Measurements from ENCODE around the gene INPP5E.

The INPP5E gene

GRCh38 chr9:136457326-136457725 is 17.7 kb upstream of the INPP5E start:
- no peaks in the 10 kb centered on the region for H3K9me2 ChIP-seq (replicated peaks; ENCODE audit: insufficient read depth, low read length)
- no peaks in the 10 kb centered on the region for H3F3A ChIP-seq (ENCODE audit: insufficient read depth, low read length)
- no peaks in the 10 kb centered on the region for H3K79me2 ChIP-seq (ENCODE audit: low read length)
- no peak for DNase-seq
- no peaks in the 10 kb centered on the region for H4K20me1 ChIP-seq (ENCODE audit: insufficient read depth, low read length)
- no peak overlapping the region for H2AFZ ChIP-seq (ENCODE audit: low read length)
- no peak overlapping the region for H3K4me2 ChIP-seq (ENCODE audit: low read depth, low read length)
- peaks cover 2% of the 10 kb centered on the region; the same call in 1 of the 2 replicates for H3K36me3 ChIP-seq (replicated peaks; ENCODE audit: insufficient read depth, low read length)
- H3K27ac ChIP-seq (ENCODE audit: low read length), result no peak overlapping the region
- no peak overlapping the region for H3K9ac ChIP-seq (ENCODE audit: low read length)
- TF ChIP-seq, protein P1, sequence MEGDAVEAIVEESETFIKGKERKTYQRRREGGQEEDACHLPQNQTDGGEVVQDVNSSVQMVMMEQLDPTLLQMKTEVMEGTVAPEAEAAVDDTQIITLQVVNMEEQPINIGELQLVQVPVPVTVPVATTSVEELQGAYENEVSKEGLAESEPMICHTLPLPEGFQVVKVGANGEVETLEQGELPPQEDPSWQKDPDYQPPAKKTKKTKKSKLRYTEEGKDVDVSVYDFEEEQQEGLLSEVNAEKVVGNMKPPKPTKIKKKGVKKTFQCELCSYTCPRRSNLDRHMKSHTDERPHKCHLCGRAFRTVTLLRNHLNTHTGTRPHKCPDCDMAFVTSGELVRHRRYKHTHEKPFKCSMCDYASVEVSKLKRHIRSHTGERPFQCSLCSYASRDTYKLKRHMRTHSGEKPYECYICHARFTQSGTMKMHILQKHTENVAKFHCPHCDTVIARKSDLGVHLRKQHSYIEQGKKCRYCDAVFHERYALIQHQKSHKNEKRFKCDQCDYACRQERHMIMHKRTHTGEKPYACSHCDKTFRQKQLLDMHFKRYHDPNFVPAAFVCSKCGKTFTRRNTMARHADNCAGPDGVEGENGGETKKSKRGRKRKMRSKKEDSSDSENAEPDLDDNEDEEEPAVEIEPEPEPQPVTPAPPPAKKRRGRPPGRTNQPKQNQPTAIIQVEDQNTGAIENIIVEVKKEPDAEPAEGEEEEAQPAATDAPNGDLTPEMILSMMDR (IDR thresholded peaks at IDR 0.05; ENCODE audit: low read length), result no peak
- TF ChIP-seq EZH2phosphoT487 (IDR thresholded peaks at IDR 0.05; ENCODE audit: low read length) (no peak), EZH2 (optimal IDR thresholded peaks at IDR 0.05; ENCODE audit: low read depth, low read length) (no peak)
- H3K27me3 ChIP-seq (replicated peaks; ENCODE audit: insufficient read depth, low read length), result no peaks in the 10 kb centered on the region
- no peaks in the 10 kb centered on the region for H3K4me1 ChIP-seq (ENCODE audit: low read length)
- H3K9me3 ChIP-seq (replicated peaks; ENCODE audit: insufficient read depth, low read length), result no peaks in the 10 kb centered on the region
- no peak overlapping the region for H3K4me3 ChIP-seq (ENCODE audit: low read length)

GRCh38 chr9:136456258-136456657 is 16.6 kb upstream of the INPP5E start:
- Histone ChIP-seq H3K36me3 (replicated peaks; ENCODE audit: insufficient read depth, low read length) (peaks cover 3% of the 10 kb centered on the region), H3K9ac (ENCODE audit: low read length) (no peak overlapping the region), H2AFZ (ENCODE audit: low read length) (no peak overlapping the region), H3K27me3 (replicated peaks; ENCODE audit: insufficient read depth, low read length) (no peaks in the 10 kb centered on the region), H3K79me2 (ENCODE audit: low read length) (no peaks in the 10 kb centered on the region), H3F3A (ENCODE audit: insufficient read depth, low read length) (no peaks in the 10 kb centered on the region), H3K4me2 (ENCODE audit: low read depth, low read length) (no peak overlapping the region), H3K27ac (ENCODE audit: low read length) (no peak overlapping the region), H3K9me3 (replicated peaks; ENCODE audit: insufficient read depth, low read length) (no peaks in the 10 kb centered on the region), H4K20me1 (ENCODE audit: insufficient read depth, low read length) (no peaks in the 10 kb centered on the region), H3K4me1 (ENCODE audit: low read length) (no peaks in the 10 kb centered on the region), H3K9me2 (replicated peaks; ENCODE audit: insufficient read depth, low read length) (no peaks in the 10 kb centered on the region), H3K4me3 (ENCODE audit: low read length) (no peak overlapping the region)
- DNase-seq, result no peak
- TF ChIP-seq EZH2 (optimal IDR thresholded peaks at IDR 0.05; ENCODE audit: low read depth, low read length), result no peak
- no peak for TF ChIP-seq EZH2phosphoT487 (IDR thresholded peaks at IDR 0.05; ENCODE audit: low read length)
- TF ChIP-seq, protein P1 (IDR thresholded peaks at IDR 0.05; ENCODE audit: low read length), result no peak

DNA sequence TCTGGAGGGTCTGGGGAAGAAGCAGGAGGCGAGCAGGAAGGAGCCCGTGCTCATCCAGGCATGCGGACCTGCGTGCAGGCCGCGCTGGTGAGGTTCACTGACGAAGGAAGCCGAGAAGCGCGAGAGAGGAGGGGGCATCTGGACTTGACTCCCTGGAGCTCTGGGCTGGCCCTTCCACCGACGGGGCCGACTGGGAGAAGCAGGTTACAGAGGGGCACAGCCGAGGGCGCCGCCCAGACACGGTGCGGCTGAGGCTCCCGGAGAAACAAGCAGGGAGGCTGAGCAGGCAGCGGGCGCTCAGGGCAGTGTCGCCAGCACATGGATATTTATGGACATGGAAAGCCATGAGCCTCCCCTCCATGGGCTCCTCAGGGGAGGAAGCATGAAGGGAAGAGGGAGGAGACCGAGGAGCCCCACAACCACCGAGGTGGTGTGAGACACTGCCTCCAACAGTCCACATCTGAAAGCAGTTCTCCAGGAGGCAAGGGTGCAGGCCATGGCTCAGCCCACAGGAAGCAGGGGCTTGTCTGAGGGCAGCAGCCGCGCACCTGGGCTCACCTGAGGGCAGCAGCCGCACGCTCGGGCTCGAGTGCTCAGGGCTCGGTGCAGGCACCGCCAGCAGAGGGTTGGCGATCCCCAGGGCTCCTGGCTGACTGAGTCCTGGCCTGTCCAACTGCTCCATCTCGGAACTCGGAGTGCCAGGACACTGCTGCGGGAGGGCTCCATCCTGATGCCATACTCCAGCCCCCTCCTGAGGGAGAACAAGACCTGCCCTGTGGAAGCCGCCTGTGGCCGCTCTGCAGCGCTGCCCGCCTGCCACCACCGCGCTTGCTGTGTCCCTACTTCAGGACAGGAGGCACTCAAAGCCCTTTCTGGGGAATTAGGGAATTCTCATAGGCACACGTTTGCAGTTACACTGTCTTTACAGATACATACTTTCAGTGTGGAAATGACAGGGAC is 15.7 kb upstream of the INPP5E start:
- no peaks in the 10 kb centered on the region for H3F3A ChIP-seq (ENCODE audit: insufficient read depth, low read length)
- H4K20me1 ChIP-seq (ENCODE audit: insufficient read depth, low read length), result no peaks in the 10 kb centered on the region
- DNase-seq, result no peak
- H3K4me3 ChIP-seq (ENCODE audit: low read length), result no peak overlapping the region
- no peaks in the 10 kb centered on the region for H3K79me2 ChIP-seq (ENCODE audit: low read length)
- H3K9me3 ChIP-seq (replicated peaks; ENCODE audit: insufficient read depth, low read length), result no peaks in the 10 kb centered on the region
- peaks cover 4% of the 10 kb centered on the region; the same call in 1 of the 2 replicates for H3K36me3 ChIP-seq (replicated peaks; ENCODE audit: insufficient read depth, low read length)
- H3K4me1 ChIP-seq (ENCODE audit: low read length), result no peaks in the 10 kb centered on the region
- H3K9me2 ChIP-seq (replicated peaks; ENCODE audit: insufficient read depth, low read length), result no peaks in the 10 kb centered on the region
- no peak overlapping the region for H3K4me2 ChIP-seq (ENCODE audit: low read depth, low read length)
- no peak overlapping the region for H3K9ac ChIP-seq (ENCODE audit: low read length)
- no peak for TF ChIP-seq EZH2 (optimal IDR thresholded peaks at IDR 0.05; ENCODE audit: low read depth, low read length)
- TF ChIP-seq EZH2phosphoT487 (IDR thresholded peaks at IDR 0.05; ENCODE audit: low read length), result no peak
- TF ChIP-seq, protein P1 (IDR thresholded peaks at IDR 0.05; ENCODE audit: low read length), result no peak
- no peak overlapping the region for H2AFZ ChIP-seq (ENCODE audit: low read length)
- no peak overlapping the region for H3K27ac ChIP-seq (ENCODE audit: low read length)
- no peaks in the 10 kb centered on the region for H3K27me3 ChIP-seq (replicated peaks; ENCODE audit: insufficient read depth, low read length)

All from MM.1S (cell line).